ENCODE data around the gene PKD2L1.
"Not testable (repeated sequence)": the region's sequence is repeated elsewhere in the genome, so short reads cannot be mapped to it uniquely, and the experiment has no call there.

Gene PKD2L1

GRCh38 chr10:100301123-100301522, 28.9 kb downstream of the PKD2L1 start:
- H3K4me3 Mint-ChIP-seq; H3K9me3 Mint-ChIP-seq; H3K36me3 Mint-ChIP-seq (ENCODE audit: low read depth); intact Hi-C loops (cut with micrococcal nuclease); H3K27ac Mint-ChIP-seq: not testable (repeated sequence)
- H3K4me1 Mint-ChIP-seq (ENCODE audit: low read depth), result peaks cover 19% of the 10 kb centered on the region
- peaks cover 50% of the 10 kb centered on the region for H3K27me3 Mint-ChIP-seq

DNA sequence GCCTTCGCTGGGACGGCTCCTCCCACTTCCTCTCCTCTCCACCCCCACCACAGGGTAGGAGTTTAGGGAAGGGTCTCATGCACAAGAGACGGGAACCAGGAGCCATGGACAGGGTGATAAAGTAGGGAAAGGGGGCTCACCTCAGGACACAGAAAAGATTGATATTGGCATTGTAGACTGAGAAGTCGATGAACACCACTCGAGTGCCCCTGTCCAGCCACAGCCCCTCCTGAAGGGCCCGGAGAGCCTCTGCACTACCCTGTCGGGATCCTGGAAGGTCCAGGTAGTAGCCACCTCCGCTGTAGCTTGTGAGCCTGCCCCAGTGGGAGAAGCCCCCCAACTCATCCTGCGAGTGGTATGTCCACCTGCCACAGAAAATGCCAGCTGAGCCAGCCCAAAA, 32.8 kb downstream of the PKD2L1 start:
- intact Hi-C loops (cut with micrococcal nuclease), result no loop called here
- Mint-ChIP-seq H3K9me3 (no peaks in the 10 kb centered on the region), H3K36me3 (ENCODE audit: low read depth) (no peaks in the 10 kb centered on the region), H3K4me1 (ENCODE audit: low read depth) (peaks cover 31% of the 10 kb centered on the region), H3K27me3 (peaks cover 43% of the 10 kb centered on the region), H3K4me3 (no peak overlapping the region), H3K27ac (no peak overlapping the region)

GRCh38 chr10:100293066-100293465, 37.0 kb downstream of the PKD2L1 start:
- no peak overlapping the region for H3K4me3 Mint-ChIP-seq
- H3K27ac Mint-ChIP-seq, result no peak overlapping the region
- intact Hi-C loops (cut with micrococcal nuclease), result loop anchor here (5.0 kb wide), 1 partner anchor 49 kb away; no protein-coding TSS in a partner anchor
- H3K27me3 Mint-ChIP-seq, result peaks cover 21% of the 10 kb centered on the region
- H3K4me1 Mint-ChIP-seq (ENCODE audit: low read depth), result peaks cover 56% of the 10 kb centered on the region
- H3K36me3 Mint-ChIP-seq (ENCODE audit: low read depth), result no peaks in the 10 kb centered on the region
- H3K9me3 Mint-ChIP-seq, result no peaks in the 10 kb centered on the region

DNA sequence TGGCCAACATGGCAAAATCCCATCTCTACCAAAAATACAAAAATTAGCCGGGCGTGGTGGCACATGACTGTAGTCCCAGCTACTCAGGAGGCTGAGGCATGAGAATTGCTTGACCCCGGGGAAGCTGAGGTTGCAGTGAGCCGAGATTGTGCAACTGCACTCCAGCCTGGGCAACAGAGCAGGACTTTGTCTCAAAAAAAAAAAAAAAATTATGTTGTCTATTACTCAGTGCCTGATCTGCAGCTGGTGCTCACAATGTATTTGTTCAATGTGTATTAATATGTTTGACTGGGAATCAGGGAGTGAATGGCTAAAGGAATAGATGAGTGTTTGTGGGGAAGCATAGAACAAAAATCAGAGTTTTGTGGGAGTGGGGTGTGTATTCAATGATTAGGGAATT, 37.7 kb downstream of the PKD2L1 start:
- H3K27ac Mint-ChIP-seq, result peak overlapping the region; percentile 78

DNA sequence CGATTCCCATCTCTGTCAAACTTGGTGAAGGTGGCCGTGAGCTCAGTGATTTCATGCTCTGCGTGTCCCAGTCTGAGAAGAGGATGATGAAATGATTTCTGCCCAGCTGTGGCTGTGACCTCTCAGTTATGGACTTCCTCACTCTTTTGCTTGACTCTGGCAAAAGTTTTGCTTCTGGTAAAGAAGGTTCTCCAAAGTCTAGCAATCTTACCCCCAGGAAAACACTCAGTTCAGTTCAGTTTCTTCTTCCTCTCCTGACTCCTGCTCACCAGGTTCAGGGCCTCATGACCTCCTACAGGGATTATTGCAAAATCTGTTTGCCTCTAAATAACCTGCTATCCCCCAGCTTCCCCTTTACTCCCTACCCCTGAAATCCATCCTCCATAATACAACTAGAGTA, 38.7 kb downstream of the PKD2L1 start:
- intact Hi-C loops (cut with micrococcal nuclease), result loop anchor here (5.0 kb wide), 1 partner anchor 51 kb away; no protein-coding TSS in a partner anchor
- peak overlapping the region; percentile 78 for H3K27ac Mint-ChIP-seq

More for the DNA sequence above, 37.7 kb downstream of the PKD2L1 start:
- H3K4me1 Mint-ChIP-seq (ENCODE audit: low read depth), result peaks cover 53% of the 10 kb centered on the region
- not testable (repeated sequence) for H3K36me3 Mint-ChIP-seq (ENCODE audit: low read depth); H3K9me3 Mint-ChIP-seq; H3K4me3 Mint-ChIP-seq
- intact Hi-C loops (cut with micrococcal nuclease), result loop anchor here (5.0 kb wide), 1 partner anchor 50 kb away; no protein-coding TSS in a partner anchor
- peaks cover 18% of the 10 kb centered on the region for H3K27me3 Mint-ChIP-seq

GRCh38 chr10:100289641-100290040, 40.4 kb downstream of the PKD2L1 start:
- H3K36me3 Mint-ChIP-seq (ENCODE audit: low read depth), result peaks cover 21% of the 10 kb centered on the region
- H3K4me1 Mint-ChIP-seq (ENCODE audit: low read depth), result peaks cover 57% of the 10 kb centered on the region
- peak overlapping the region; percentile 42 for H3K27ac Mint-ChIP-seq
- no peak overlapping the region for H3K4me3 Mint-ChIP-seq
- intact Hi-C loops (cut with micrococcal nuclease), result loop anchor here (5.0 kb wide), 1 partner anchor 53 kb away; no protein-coding TSS in a partner anchor
- no peaks in the 10 kb centered on the region for H3K27me3 Mint-ChIP-seq
- H3K9me3 Mint-ChIP-seq, result no peaks in the 10 kb centered on the region

More for the DNA sequence above, 38.7 kb downstream of the PKD2L1 start:
- Mint-ChIP-seq H3K4me3 (no peak overlapping the region), H3K36me3 (ENCODE audit: low read depth) (peaks cover 4% of the 10 kb centered on the region), H3K27me3 (peaks cover 12% of the 10 kb centered on the region), H3K4me1 (ENCODE audit: low read depth) (peaks cover 49% of the 10 kb centered on the region), H3K9me3 (no peaks in the 10 kb centered on the region)

DNA sequence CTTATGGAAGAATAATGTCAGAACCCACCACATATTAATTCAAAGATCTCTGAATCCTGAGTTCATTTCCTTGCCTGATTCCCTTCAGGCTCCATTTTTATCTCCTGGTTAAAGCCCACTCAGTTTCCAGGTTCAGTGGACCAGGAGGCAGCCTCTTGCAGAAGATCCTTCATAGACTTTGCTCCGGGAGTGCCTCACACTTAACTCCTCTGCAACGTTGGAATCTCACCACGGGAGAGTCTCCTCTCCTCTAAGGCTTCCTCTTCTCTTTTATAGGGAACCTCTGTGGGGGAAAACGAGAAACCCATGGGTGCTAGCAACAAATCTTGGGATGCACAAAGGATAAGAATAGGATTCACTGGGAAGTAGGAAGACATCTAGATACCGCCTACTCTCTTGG, 41.8 kb downstream of the PKD2L1 start:
- Mint-ChIP-seq H3K27ac (no peak overlapping the region), H3K27me3 (no peaks in the 10 kb centered on the region), H3K4me1 (ENCODE audit: low read depth) (peaks cover 60% of the 10 kb centered on the region), H3K36me3 (ENCODE audit: low read depth) (peaks cover 24% of the 10 kb centered on the region), H3K4me3 (no peak overlapping the region), H3K9me3 (no peaks in the 10 kb centered on the region)
- intact Hi-C loops (cut with micrococcal nuclease), result no loop called here

DNA sequence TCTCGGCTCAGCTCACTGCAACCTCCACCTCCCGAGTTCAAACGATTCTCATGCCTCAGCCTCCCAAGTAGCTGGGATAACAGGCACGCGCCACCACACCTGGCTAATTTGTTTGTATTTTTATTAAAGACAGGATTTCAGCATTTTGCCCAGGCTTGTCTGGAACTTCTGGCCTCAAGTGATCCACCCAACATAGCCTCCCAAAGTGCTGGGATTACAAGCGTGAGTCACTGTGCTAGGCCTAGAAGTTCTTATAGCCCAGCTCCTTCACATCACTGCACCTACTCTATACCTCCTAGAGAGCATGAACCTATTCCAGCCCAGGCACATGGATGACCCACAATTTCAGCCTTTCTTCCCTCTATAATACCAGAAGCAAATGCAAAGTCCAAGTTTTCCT, 42.3 kb downstream of the PKD2L1 start:
- Mint-ChIP-seq H3K9me3 (no peaks in the 10 kb centered on the region), H3K4me3 (no peak overlapping the region), H3K4me1 (ENCODE audit: low read depth) (peaks cover 56% of the 10 kb centered on the region), H3K36me3 (ENCODE audit: low read depth) (peaks cover 24% of the 10 kb centered on the region), H3K27me3 (no peaks in the 10 kb centered on the region), H3K27ac (peak overlapping the region; percentile 96)
- intact Hi-C loops (cut with micrococcal nuclease), result no loop called here

GRCh38 chr10:100286051-100287033, 43.7 kb downstream of the PKD2L1 start, which contains the start of gene BLOC1S2:
TSS of gene BLOC1S2 (minus strand) at chr10:100286680. CDS start at chr10:100286659, 21 bp downstream.
- no peaks in the 10 kb centered on the region for H3K9me3 Mint-ChIP-seq
- peaks cover 24% of the 10 kb centered on the region for H3K36me3 Mint-ChIP-seq (ENCODE audit: low read depth)
- H3K4me1 Mint-ChIP-seq (ENCODE audit: low read depth), result peaks cover 42% of the 10 kb centered on the region
- H3K27ac Mint-ChIP-seq, result peak within 1 kb of the TSS; percentile 96
- intact Hi-C loops (cut with micrococcal nuclease), result no loop called here
- no peaks in the 10 kb centered on the region for H3K27me3 Mint-ChIP-seq
- peak within 1 kb of the TSS; percentile 92 for H3K4me3 Mint-ChIP-seq

DNA sequence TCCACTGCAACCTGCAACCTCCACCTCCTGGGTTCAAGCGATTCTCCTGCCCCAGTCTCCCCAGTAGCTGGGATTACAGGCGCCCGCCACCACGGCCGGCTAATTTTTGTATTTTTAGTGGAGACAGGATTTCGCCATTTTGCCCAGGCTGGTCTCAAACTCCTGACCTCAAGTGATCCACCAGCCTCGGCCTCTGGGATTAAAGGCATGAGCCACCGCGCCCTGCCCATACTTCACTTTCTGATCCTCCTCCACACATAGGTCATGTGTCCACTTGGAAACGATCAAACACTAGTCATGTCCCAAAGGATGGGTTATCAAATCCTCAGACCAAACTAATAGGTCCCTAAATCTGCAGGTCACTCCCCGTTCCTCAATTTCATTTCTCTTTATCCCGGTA, 44.7 kb downstream of the PKD2L1 start:
- Mint-ChIP-seq H3K27ac (peak overlapping the region; percentile 96), H3K4me3 (peak overlapping the region; percentile 92), H3K4me1 (ENCODE audit: low read depth) (peaks cover 32% of the 10 kb centered on the region), H3K36me3 (ENCODE audit: low read depth) (peaks cover 24% of the 10 kb centered on the region)
- H3K9me3 Mint-ChIP-seq; intact Hi-C loops (cut with micrococcal nuclease); H3K27me3 Mint-ChIP-seq: not testable (repeated sequence)

GRCh38 chr10:100282907-100283306, 47.1 kb downstream of the PKD2L1 start:
- Mint-ChIP-seq H3K9me3 (no peaks in the 10 kb centered on the region), H3K27me3 (no peaks in the 10 kb centered on the region), H3K27ac (no peak overlapping the region), H3K4me1 (ENCODE audit: low read depth) (peaks cover 23% of the 10 kb centered on the region), H3K36me3 (ENCODE audit: low read depth) (peaks cover 24% of the 10 kb centered on the region), H3K4me3 (no peak overlapping the region)
- intact Hi-C loops (cut with micrococcal nuclease), result no loop called here

GRCh38 chr10:100276971-100277370, 53.1 kb downstream of the PKD2L1 start:
- H3K4me3 Mint-ChIP-seq; intact Hi-C loops (cut with micrococcal nuclease); H3K27ac Mint-ChIP-seq; H3K27me3 Mint-ChIP-seq; H3K4me1 Mint-ChIP-seq (ENCODE audit: low read depth); H3K9me3 Mint-ChIP-seq: not testable (repeated sequence)
- H3K36me3 Mint-ChIP-seq (ENCODE audit: low read depth), result peaks cover 43% of the 10 kb centered on the region

- intact Hi-C loops (cut with micrococcal nuclease), result no loop called here
- Mint-ChIP-seq H3K27me3 (no peaks in the 10 kb centered on the region), H3K4me1 (ENCODE audit: low read depth) (peaks cover 30% of the 10 kb centered on the region), H3K36me3 (ENCODE audit: low read depth) (peaks cover 33% of the 10 kb centered on the region), H3K27ac (peak within 1 kb of the TSS; percentile 98), H3K4me3 (peak within 1 kb of the TSS; percentile 100), H3K9me3 (no peaks in the 10 kb centered on the region)
Measured at GRCh38 chr10:100267239-100268104, 62.6 kb downstream of the PKD2L1 start, which contains the start of gene CWF19L1. TSS of gene CWF19L1 (minus strand) at chr10:100267638. CDS start at chr10:100267593, 45 bp downstream.
